ENCODE data around the gene DPP6. TPM values are rescaled to one million over a fixed set of nuclear protein-coding genes. Genes with fewer than 3 reads are reported as not detected.

DPP6 gene
- total RNA-seq, 1 experiment from 2014 or later = 1.1 TPM

DNA sequence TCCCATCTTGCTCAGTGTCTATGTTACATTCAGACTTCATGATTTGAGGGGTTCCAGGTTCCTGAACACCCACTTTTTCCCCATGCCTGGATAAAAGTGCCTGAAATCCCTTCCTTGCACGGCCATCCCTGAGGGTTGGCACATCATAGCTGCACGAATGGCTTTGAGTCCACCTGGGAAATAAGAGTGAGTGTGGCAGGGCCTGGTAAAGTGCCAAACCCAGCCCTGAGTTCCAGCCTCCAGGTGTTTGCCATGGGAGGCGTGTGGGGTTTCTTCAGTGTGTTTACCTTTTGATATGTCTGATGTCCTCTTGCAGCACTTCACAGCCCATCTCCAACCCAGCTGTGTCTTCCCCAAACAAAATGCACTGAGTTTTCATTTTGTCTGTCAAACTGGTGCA lies 805.0 kb downstream of the DPP6 start:
- Histone ChIP-seq H3K36me3 (replicated peaks; ENCODE audit: control insufficient read depth, insufficient read depth, low read length) (no peaks in the 10 kb centered on the region), H3K4me3 (ENCODE audit: insufficient read depth, low read depth, low read length) (no peak overlapping the region), H3K27me3 (ENCODE audit: control insufficient read depth, insufficient read depth, low read length) (no peaks in the 10 kb centered on the region)
- no peak for DNase-seq

DNA sequence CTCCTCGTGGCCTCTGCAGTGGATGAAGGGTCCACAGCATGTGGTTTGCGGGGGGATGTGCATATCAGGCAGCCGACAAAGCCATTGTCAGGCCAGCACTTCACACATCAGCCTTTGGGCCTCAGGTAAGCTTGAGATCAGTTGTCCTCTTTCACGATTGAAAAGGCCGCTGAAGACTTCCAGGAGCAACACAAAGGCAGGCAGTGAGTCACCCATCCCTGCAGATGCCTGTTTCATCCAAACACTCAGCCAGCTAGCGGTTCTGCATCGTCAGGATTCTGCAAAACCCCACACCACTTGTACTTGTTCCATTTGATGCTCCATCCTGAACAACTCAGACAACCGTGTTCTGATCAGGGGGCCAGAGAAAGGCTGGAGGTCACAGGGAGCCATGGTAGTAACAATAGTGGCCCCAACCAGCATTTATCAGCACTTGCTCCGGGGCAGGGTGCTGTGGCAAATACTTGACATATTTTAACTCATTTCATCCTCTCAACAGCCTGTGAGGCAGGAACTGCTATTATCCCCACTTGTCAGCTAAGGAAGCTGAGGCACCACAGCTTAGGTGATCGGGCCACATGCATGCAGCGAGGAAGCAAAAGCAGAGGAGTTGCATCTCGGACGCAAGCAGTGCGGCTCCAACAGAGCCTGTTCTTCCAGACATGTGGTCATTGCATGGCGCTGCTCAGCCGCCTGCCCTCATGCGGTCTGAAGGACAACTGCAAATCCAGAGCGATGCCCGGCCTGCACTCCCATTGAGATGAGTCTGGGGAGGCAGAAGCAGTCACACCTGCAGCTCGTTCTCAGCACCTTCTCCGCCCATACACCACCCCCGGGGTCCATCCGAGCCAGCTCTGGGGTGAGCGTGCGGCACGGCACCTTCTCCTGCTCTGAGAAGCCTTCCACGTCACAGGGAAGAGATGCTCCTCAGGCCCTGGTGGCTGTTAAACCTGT lies 805.8 kb downstream of the DPP6 start:
- Histone ChIP-seq H3K4me3 (ENCODE audit: insufficient read depth, low read depth, low read length) (no peak overlapping the region), H3K27me3 (ENCODE audit: control insufficient read depth, insufficient read depth, low read length) (no peaks in the 10 kb centered on the region), H3K36me3 (replicated peaks; ENCODE audit: control insufficient read depth, insufficient read depth, low read length) (no peaks in the 10 kb centered on the region)
- peak; percentile 66 for DNase-seq

DNA sequence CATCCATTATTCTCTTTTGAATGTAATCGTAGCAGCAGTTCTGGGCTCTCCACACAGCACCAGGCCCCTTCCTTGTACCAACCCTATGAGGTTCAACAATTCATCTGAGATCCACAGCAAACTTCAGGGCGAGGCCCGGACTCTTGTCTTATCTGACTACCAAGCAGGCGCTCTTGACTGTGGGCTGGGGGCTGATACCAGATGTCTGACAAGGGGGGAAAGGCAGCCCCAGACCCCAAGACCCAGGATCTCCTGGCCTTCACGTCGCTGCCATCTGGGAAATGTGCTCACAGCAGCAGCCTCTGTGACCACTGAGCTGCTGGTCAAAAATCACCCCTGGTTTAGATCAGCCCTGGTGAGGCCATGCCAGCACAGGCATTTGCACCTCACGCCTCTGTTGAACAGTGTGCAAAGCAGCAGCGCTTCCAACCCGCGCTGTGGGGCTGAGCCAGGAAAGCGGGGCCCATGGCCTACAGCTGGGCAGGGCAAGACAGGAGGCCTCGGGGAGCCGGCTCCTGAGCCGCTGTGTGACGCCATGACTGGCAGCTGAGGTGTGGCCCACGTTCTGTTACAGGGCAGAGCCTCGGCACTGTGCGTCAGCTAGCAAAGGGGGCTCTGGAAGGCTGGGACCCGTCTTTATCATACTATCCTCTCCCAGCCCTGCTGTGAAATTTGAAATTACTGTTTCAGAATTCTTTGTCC lies 806.8 kb downstream of the DPP6 start:
- no peak for DNase-seq
- no peaks in the 10 kb centered on the region for H3K27me3 ChIP-seq (ENCODE audit: control insufficient read depth, insufficient read depth, low read length)
- H3K4me3 ChIP-seq (ENCODE audit: insufficient read depth, low read depth, low read length) = no peak overlapping the region
- no peaks in the 10 kb centered on the region for H3K36me3 ChIP-seq (replicated peaks; ENCODE audit: control insufficient read depth, insufficient read depth, low read length)

DNA sequence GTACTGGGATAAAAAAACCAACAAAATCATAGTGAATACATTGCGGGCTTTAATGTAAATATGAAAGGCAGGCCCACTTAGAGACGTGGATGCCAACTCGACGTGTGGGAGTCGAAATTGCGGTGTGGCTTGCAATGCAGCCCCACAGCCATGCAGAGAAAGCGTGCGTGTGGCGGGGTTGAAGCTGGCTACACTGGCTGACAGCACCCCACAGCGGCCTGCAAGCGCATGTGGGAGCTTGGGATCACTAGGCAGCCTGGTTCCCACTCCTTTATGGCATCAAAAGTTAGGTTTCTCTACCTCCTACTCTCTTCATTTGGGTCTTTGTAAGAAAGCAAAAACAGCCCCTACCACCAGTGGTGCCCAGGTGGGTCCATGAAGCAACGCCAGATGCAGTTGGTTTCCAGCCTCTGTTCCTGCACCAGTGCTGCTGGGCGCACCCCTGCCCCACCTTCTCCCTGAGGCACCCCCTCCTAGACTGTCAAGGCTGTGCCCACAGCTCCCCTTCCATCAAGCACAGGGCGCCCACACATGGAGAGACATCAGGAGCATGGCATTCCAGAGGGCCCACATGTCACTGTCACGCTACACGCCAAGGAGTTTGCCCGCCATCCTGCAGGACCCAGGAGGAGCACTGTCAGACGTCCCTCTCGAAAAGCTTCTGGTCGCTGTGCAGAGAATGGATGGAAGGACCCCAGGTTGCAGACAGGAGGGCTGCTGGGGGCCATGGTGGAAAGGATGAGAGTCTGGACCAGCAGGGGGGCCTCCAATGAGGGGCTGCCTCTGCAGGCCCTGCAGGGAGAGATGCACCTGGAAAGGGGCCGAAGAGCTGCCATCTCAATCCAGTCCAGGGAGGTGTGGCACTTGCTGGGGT lies 807.8 kb downstream of the DPP6 start:
- no peaks in the 10 kb centered on the region for H3K36me3 ChIP-seq (replicated peaks; ENCODE audit: control insufficient read depth, insufficient read depth, low read length)
- DNase-seq = no peak
- no peaks in the 10 kb centered on the region for H3K27me3 ChIP-seq (ENCODE audit: control insufficient read depth, insufficient read depth, low read length)
- no peak overlapping the region for H3K4me3 ChIP-seq (ENCODE audit: insufficient read depth, low read depth, low read length)

DNA sequence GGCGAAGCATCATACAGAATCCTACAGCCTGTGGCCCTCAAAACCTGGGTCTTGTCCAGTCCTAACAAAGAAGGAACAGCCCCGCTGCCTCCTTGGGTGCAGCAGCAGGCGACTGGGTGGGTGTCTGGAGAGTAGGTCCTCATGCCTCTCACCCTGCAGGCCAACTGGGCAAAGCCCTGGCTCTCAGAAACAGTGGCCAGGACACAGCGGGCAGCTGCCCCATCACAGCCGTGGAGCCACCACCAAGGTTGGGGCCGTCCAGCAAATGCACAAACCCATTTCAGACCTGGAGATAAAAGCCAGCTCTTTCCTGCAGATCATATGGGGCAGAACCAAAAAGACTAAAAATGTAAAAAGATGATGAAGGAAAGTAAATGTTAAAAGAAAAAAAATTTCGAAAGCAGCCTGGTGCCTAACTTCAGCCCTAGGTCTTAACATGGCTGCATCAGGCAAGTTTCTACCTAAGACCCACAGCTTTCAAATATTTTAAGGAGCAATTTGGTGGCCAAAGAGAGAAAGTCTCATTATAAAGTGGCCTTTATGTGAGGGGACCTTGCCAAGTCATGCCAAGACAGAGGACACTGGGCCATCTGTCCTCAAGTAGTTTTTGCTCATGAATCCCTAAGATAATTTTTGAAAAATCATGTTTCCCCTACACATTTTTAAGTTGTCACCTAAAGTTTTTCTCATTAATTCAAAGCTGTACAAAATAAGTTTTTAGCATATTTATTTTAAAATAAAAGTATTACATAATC lies 808.6 kb downstream of the DPP6 start:
- DNase-seq = no peak
- Histone ChIP-seq H3K27me3 (ENCODE audit: control insufficient read depth, insufficient read depth, low read length) (no peaks in the 10 kb centered on the region), H3K36me3 (replicated peaks; ENCODE audit: control insufficient read depth, insufficient read depth, low read length) (no peaks in the 10 kb centered on the region), H3K4me3 (ENCODE audit: insufficient read depth, low read depth, low read length) (no peak overlapping the region)

DNA sequence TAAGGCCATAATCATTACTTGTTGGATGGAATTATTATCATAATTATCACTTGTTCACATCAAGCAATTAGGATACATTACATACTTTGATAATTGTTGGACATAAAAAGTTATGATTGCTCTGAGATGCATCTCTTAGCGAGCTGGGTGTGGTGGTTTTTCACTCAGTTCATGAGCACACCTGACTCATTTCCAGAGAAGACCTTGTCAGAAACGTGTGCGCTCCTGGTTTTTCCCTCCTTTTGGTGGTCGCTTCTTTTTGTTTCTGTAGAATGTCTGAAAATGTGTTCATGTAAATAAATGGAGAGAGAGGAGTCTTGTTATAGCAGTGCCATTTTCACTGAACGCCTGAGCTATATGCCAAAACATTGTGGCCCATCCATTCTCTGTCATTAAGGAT lies 809.4 kb downstream of the DPP6 start:
- DNase-seq = no peak
- Histone ChIP-seq H3K4me3 (ENCODE audit: insufficient read depth, low read depth, low read length) (no peak overlapping the region), H3K27me3 (ENCODE audit: control insufficient read depth, insufficient read depth, low read length) (no peaks in the 10 kb centered on the region), H3K36me3 (replicated peaks; ENCODE audit: control insufficient read depth, insufficient read depth, low read length) (no peaks in the 10 kb centered on the region)

DNA sequence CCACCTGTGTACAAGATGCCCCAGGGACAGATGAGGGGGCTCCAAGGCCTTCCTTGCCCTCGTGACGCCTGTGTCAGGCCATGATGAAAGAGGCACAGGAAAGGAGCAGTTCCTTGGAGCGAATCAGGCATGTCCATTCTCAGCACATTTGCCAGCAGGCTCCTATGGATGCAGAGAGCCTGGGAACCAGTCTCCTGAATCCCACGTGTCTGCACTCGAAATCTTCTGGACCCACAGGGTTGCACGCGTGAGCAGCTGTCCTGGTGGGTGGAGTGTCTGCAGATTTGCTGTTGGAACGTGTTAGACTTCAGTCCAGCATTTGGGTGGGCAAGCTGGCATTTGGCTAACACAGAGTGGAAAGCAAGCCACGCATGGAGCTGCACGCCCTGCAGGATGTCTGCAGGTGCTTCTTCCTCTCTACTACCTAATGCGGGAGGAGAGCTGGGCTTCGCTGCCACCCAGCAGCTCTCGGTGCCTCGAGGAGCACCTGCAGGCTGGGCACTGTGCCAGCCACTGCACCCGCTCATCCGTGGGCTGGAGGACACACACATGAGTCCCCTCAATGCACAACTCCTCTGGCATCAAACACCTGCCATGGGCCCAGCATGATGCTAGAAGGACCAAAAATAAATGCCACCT lies 810.1 kb downstream of the DPP6 start:
- Histone ChIP-seq H3K4me3 (ENCODE audit: insufficient read depth, low read depth, low read length) (no peak overlapping the region), H3K36me3 (replicated peaks; ENCODE audit: control insufficient read depth, insufficient read depth, low read length) (no peaks in the 10 kb centered on the region)
- DNase-seq = no peak

DNA sequence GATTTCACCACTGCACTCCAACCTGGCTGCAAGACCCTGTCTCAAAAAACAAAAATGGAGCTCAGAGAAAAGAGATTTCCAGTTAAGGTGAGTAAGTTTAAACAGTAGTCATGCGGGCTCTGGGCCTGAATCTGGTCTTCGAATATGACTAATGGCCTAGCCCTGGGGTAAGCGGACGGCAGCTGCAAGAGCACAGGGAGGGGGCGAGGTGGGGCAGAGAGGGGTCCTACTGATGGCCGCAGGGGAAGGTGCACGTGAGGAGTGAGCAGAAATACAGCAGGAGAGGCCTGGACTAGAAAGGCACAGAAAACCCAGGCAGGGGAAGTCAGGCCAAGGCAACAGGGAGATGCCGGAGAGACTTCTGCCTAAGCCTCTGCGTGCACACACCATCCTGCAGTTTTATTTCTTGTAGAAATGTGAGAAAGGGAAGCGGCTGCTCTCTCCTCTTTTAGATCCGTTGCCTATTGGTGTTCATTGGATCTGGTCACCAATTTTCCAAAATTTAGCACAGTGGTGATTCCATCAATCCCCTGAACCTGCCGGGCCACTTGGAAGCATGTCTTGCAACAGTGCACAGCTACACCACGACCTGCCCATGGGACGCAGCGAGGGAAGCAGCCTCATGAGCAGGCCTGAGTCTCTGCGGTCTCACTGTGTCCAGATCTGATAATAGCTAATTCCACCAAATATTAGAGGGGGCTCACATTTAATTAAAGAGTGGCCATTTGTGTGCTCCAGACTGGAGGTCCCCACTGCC lies 811.7 kb downstream of the DPP6 start:
- Histone ChIP-seq H3K27me3 (ENCODE audit: control insufficient read depth, insufficient read depth, low read length) (no peaks in the 10 kb centered on the region), H3K36me3 (replicated peaks; ENCODE audit: control insufficient read depth, insufficient read depth, low read length) (no peaks in the 10 kb centered on the region), H3K4me3 (ENCODE audit: insufficient read depth, low read depth, low read length) (no peak overlapping the region)
- DNase-seq = no peak

More for the DNA sequence above, 810.1 kb downstream of the DPP6 start:
- no peaks in the 10 kb centered on the region for H3K27me3 ChIP-seq (ENCODE audit: control insufficient read depth, insufficient read depth, low read length)

DNA sequence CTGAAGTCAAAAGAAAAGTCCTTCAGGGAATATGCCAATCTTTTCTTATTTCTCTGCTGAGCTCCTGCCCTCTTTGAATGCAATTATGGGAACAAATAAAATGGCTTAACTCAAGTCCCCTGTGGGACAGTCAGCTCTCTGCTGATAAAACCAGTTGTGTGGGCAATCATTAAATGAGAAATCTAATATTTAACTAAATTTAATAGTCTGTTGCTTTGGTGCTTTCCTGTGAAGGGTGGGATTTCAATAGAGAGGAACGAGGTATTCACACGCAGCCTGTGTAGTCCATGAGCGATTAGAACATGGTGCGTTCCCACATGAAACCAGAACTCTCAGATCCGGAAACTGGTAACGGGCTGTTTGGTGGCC lies 812.3 kb downstream of the DPP6 start:
- no peak overlapping the region for H3K4me3 ChIP-seq (ENCODE audit: insufficient read depth, low read depth, low read length)
- no peak for DNase-seq
- no peaks in the 10 kb centered on the region for H3K36me3 ChIP-seq (replicated peaks; ENCODE audit: control insufficient read depth, insufficient read depth, low read length)
- H3K27me3 ChIP-seq (ENCODE audit: control insufficient read depth, insufficient read depth, low read length) = no peaks in the 10 kb centered on the region

DNA sequence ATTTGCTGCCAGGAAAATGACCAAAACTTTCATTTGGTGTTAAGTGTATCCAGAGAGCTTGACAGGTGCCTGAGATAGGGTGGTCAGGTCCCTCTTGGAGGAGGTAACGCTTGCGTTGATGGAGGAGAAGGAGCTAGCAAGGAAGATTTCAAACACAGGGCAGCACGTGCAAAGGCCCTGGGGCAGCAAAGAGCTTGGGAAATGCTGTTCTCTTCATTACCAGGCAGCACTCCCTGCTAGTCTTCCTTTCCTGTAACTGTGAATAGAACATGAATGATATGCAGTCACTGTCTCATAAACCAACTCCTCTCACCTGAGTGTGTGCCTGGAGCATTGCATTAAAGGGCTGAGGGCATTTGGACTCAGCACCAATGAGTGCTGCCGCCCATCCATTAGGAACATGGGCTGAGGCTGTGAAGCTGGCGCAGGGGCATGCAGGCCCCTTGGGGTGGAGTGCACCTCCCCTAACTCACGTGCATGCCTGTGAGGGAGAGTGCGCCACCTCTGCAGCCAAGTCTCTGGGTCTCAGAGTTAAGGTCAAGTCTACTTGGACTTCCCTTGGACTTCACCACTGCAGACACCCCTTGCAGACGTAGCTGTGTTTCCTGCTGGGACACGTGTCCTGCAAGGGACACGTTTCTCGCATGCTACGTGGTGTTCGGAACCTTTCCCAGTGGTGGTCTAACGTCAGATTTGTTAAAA lies 813.9 kb downstream of the DPP6 start:
- Histone ChIP-seq H3K36me3 (replicated peaks; ENCODE audit: control insufficient read depth, insufficient read depth, low read length) (no peaks in the 10 kb centered on the region), H3K4me3 (ENCODE audit: insufficient read depth, low read depth, low read length) (no peak overlapping the region), H3K27me3 (ENCODE audit: control insufficient read depth, insufficient read depth, low read length) (no peaks in the 10 kb centered on the region)
- DNase-seq = no peak

DNA sequence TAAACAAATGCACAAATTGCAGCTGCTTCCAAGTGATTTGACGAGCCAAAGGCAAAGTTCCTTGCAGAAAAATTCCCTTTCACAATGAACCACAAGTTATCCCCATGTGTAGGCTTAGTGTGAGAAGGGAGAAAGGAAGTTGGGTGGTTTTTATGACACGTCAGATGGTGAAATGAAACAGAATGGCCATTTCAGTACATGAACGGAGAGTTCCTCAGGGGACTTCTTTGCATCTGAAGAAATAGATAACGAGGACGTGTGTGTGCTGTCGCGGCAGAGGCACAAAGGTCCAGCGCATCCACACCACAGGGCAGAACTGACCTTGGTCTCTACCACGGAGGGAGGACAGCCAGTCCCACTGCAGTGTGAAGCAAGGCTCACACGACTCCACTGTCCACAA lies 814.9 kb downstream of the DPP6 start:
- no peaks in the 10 kb centered on the region for H3K36me3 ChIP-seq (replicated peaks; ENCODE audit: control insufficient read depth, insufficient read depth, low read length)
- H3K4me3 ChIP-seq (ENCODE audit: insufficient read depth, low read depth, low read length) = no peak overlapping the region
- H3K27me3 ChIP-seq (ENCODE audit: control insufficient read depth, insufficient read depth, low read length) = no peaks in the 10 kb centered on the region
- DNase-seq = no peak

DNA sequence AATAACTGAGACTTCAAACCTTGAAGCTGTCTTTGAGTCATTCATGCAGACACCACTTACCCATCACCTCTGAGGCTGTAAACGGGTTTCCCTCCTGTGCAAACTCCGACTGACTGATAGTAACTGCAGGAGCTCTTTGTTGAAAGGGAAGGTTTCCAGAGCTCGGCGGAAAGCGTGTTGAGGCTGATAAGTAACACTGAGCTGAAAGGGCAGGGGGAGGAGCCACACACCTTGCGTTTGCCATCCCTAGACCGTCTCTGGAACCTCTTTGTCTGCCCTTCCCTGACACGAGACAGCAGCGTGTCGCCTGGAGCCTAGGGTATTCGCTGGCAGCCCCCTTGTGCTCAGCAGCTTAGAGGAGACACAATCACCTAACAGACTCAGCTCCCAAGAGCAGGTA lies 816.7 kb downstream of the DPP6 start:
- DNase-seq = peak; percentile 70
- no peaks in the 10 kb centered on the region for H3K27me3 ChIP-seq (ENCODE audit: control insufficient read depth, insufficient read depth, low read length)
- no peaks in the 10 kb centered on the region for H3K36me3 ChIP-seq (replicated peaks; ENCODE audit: control insufficient read depth, insufficient read depth, low read length)
- no peak overlapping the region for H3K4me3 ChIP-seq (ENCODE audit: insufficient read depth, low read depth, low read length)

DNA sequence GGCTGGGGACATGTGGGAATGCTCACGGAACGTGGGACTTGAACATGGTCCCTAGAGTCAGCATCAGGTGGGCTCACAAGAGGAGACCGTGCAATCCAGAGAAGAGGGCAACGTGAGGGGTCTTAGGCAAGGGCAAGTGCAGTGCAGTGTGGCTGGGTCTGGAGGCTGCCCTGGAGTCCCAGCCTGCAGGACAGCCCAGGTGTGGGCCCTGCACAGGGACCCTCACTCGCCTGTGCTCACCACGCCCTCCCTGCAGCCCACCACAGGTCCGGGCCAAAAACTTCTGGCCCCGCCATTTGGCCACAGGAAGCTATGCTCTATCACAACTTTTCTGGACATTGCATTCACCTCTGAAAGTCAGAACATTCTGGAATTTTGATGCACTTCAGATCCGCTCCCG lies 817.2 kb downstream of the DPP6 start:
- H3K36me3 ChIP-seq (replicated peaks; ENCODE audit: control insufficient read depth, insufficient read depth, low read length) = no peaks in the 10 kb centered on the region
- no peak for DNase-seq
- H3K4me3 ChIP-seq (ENCODE audit: insufficient read depth, low read depth, low read length) = no peak overlapping the region
- no peaks in the 10 kb centered on the region for H3K27me3 ChIP-seq (ENCODE audit: control insufficient read depth, insufficient read depth, low read length)
